Fibroblast of skin of left biceps (primary cell): ENCODE measurements around the gene VEGFD.
A peak's percentile ranks its signal among the peaks of the same experiment; 100 is the strongest.

Experiments used
- DNase-seq, 2 experiments: peaks; one replicate each; pipeline ENCODE4 v3.0.0-alpha.2; 2013; ENCODE audit warnings: low read depth in 2 of 2

The VEGFD gene, protein sequence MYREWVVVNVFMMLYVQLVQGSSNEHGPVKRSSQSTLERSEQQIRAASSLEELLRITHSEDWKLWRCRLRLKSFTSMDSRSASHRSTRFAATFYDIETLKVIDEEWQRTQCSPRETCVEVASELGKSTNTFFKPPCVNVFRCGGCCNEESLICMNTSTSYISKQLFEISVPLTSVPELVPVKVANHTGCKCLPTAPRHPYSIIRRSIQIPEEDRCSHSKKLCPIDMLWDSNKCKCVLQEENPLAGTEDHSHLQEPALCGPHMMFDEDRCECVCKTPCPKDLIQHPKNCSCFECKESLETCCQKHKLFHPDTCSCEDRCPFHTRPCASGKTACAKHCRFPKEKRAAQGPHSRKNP

DNA sequence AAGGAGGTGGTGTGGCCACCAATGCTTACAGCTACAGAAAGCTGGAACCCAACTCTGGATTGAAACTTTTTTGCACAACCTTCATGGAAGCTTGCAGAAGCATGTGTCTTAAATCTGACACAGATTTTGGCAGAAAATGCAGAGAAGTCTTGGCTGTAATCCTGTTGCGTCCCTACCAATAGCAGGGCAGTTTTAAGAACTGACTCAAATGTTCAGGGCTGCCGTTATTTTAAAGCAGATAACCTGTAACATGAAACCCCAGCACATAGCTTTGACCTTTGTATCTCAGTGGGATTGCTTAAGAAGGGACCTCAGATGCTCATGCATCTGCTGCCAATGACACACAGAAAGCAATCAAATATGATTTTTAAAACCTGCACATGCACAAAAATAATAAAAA lies at the start of gene VEGFD:
Gene VEGFD (minus strand): TSS at position 110 of the 400 bp plus-strand sequence. CDS start 467 bp downstream, outside the sequence.
- peak; percentile 36 to 39 for DNase-seq

DNA sequence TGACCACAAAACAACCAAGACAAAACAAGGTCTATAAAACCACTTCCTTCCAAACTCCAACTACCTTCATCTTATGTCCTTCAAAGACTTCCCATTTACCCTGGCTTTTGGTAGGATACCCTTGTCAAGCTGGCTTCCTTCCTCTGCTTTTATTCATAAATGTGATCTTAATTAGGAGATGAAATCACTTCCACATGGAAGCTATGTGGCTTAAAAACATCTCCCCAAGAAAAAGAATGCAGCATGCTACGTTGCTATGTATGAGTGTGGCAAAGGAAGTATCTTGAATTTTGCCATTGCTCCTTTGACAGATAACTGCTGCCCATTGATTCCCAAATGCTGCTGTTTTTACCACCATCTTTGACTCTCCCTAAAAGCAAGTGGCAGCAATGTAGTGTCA lies 46.4 kb upstream of the VEGFD start:
- DNase-seq = no peak

DNA sequence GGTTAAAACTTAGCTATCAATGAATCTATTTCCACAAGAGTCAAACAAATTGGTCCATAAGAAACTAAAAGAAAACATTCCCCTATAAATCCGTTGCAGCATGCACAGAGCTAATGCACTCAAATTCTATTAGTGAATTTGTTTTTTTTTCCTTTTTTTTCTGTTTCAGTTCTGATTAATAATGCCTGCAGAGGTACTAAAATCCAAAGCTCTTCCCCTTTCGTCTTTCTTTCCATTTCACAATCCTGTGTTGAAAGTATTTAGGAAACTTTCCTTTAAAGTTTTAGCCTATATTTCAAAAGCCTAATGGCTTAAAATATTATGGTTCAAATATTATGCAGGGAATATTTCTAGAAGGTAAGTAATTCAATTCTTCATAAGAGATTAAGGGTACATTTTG lies 45.9 kb upstream of the VEGFD start:
- DNase-seq = no peak

GRCh38 chrX:15425024-15425423 lies 40.8 kb upstream of the VEGFD start:
- no peak for DNase-seq

- DNase-seq = no peak
Measured at GRCh38 chrX:15418707-15419181, 34.5 kb upstream of the VEGFD start.

DNA sequence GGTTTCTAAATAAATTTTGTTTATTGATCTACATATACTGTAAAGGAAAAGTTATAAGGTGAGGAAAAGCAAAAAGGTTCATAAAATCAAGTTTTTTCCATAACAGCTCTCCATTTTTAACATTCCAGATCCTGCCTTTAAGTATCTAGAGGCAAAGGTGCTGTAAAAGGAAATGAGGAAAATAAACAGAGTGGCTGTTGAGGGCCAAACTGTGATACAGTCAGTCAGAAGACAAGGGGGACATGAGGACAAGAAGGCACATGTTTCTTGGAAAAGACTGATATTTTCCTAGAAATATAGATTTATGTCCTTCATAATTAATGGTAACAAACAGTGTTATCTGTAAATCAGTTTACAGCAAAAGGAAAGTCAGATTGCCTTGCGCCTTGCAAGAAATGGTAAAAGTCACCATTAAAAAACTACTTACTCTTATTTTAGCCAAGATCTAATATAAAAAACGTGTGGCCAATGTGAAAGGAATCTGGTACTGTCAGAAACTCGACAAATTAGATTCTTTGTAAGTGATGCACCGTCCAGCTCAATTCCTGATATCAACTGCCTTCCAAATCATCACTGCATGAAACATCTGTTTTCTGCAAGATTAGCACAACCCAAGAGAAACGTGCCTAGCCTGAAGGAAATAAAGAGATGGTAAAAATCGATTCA lies 34.0 kb upstream of the VEGFD start:
- peak; percentile 75 to 80 for DNase-seq

DNA sequence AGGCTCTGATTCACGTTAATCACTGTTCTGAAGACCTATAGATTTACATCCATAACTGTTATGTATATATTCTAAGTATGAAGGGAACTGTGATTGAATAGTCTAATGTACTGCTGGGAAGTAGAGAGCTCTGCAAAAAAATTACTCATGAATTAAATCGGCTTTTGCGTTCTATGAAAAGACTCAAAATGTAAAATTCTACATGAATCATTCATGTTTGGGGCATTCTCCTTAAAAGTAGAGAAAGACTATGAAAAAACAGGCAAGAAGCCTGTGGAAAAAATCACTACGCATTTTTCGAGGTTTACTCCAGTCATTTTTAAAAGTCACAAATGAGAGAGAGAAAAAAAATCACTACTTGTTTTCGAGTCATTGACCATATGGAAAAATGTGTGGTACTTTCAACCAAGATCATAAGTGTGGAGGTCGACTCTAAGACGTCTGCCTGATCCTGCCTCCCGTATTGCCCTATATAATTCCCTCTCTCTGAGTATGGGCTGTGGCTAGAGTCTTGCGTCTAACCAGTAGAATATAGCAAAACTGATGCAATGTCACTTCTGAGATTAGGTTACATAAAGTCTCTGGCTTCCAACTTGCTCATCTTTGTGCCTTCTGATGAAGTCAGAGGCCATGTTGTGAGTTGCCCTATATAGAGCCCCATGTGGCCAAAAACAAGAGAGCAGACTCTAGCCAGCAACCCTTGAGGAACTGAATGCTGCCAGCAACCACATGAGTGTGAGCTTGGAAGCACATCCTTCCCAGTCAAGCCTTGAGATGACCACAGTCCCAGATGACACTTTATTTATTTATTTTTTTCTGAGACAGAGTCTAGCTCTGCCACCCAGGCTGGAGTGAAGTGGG lies 32.1 kb upstream of the VEGFD start:
- no peak for DNase-seq

DNA sequence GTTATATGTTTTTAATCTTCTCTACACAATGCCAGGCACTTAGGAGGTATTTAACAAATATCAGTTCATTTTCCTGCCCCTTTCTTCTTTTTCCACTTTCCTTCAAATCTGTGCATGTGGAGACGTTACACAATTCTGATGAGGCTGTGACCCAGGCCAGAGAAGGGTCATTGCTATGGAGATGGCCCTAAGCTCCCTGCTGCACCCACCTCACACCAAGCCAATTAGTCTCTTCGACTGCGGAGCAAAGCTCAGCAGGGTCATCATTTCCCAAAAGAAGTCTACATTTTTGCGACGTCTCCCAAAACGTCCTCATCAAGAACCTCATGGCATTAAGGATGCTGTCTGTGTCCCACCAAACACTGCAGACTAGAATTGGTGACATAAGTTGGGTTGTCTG lies 28.9 kb upstream of the VEGFD start:
- DNase-seq = no peak

DNA sequence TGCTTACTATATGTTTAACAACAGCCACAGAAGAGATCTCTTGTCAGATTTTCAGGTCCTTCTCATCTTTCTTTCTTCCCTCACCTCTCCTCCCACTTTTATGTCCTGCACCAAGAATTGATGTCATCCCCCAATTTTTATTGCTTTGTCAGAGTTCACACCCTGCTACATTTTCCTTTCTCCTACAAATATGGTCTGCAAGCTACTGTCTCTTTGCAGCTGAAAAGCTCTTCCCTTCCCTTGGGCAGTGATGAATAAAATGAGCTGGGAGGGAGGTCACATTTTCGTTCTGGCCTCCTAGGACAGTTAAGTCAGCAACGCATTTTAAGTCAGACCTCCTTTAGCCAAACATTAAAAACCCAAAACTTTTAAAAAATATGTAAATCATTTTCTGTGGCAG lies 26.7 kb upstream of the VEGFD start:
- no peak for DNase-seq

GRCh38 chrX:15410430-15410829 lies 26.2 kb upstream of the VEGFD start:
- DNase-seq = no peak

DNA sequence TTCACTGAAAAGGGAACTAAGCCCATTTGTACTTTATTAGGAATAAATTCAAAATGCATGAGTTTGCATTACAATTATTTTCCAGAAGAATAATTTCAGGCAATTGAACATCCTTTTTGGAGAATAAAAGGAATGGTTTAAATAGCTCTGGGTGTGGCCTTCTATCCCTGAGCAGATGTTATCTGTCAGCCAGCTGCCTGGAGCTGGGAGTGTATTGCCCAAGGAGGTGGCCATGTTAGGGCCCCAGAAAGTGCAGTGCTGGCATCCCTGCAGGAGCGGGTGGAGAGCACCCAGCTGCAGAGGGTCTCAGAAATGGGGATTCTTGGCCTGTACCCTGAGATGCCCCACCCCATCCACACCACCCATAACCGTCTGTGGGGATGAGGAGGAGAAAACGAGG lies 21.6 kb upstream of the VEGFD start:
- no peak for DNase-seq

DNA sequence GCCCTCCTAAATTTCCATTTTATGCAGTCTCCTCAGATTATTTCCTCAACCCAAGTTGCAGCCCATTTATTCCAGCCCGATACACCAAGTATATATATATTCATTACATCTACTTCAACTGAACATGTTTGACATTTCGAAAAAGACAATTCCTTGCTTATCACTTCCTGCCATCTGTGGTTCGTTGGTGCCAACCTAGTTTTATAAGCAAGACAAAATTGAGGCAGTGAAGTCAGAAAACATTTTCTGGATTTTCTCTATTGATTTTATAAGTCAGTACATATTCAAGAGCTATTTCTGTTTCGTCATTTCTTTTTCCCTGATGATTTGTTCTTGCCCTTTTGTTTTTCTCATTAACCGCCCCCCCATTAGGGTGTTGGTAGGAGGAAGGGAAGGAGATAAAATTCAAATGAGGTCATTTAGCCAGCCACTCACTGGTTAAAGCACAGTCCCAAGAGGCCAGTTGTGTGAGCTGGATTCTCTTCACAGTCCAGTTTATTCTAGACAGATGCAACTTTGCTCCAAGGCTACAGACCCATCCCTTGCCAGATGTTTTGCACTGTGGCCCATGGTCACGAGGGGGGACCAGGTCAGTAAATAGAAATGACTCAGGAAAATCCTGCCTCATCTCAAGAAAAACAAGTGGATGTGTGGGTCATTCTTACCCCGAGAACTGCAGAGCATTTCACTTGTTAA lies 20.3 kb upstream of the VEGFD start:
- DNase-seq = no peak

GRCh38 chrX:15401378-15401777 lies 17.2 kb upstream of the VEGFD start:
- no peak for DNase-seq

DNA sequence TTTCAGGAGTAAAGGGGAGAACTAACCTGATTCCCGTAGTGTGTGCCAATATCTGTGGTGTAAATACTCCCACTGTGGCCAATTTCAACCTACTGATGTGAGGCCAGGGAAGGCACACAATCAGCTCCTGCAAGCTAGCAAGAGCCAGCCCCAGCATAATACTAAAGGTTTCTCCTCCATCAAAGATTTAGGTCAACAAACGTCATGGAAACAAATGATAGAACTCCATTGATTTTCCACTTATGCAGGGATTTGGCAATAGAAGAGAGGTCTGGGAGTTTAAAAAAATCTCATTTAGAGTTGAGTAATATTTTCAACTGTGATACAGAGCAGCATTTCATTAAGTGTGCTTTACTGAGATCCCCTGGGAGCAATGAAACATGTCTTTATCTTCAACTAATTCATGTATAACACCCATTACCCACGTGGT lies 15.8 kb upstream of the VEGFD start:
- DNase-seq = no peak

- DNase-seq = no peak
Measured at GRCh38 chrX:15398874-15399273, 14.7 kb upstream of the VEGFD start.

GRCh38 chrX:15395789-15396188 lies 11.6 kb upstream of the VEGFD start:
- no peak for DNase-seq

DNA sequence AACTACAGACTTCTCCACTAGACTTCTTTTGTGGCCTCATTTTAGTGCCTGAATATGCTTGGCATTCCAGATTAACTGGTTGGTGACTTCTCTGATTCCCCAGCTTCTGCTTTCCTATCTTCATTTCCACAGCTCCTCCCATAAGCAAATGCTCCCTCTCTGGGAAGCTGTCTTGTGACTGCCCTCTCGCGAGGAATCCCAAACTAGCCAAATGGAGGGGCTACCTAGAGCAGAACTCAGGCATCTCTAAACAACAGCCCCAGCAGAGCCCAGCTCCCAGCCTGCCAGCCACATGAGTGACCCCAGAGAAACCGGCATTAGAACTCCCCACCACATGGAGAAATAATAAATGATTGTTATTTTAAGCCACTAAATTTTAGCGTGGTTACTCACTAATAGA lies 7.6 kb upstream of the VEGFD start:
- DNase-seq = no peak

DNA sequence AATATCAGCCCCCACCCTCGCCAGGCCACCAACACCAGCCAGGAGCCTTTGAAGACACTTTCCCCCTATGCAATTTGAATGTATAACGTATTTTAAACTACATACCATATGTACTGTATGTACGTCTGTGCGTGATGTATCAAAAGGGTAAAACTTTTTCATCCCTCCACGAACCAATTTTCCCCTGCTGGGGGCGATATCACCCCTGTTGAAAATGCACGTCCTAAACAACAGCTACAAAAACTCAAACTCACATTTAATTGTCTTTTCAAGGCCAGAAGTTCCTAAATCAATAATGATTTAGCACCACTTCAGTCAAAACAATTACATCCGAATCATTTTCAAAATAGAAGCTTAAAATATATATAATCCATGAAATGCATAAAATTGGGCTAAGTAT lies 1.4 kb downstream of the VEGFD start:
- no peak for DNase-seq

DNA sequence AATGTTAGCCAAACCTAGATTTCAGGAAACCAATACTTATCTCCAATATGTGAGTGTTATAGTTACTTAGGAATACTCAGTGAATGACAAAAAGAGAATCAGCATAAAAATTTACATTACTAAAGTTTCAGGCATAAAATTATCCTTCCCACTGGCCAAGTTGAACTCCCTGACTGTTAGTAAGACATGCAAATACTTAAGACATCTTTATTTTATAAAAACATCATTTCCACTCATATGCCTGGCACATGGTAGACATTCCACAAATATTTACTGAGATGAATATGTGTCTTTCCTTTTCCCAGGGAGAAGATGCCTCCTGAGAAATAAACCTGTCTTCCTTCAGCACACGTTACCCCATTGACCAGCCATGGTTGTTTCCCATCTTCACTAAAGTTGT lies 7.3 kb downstream of the VEGFD start:
- DNase-seq = peak in 1 of 2 experiments; percentile 30

DNA sequence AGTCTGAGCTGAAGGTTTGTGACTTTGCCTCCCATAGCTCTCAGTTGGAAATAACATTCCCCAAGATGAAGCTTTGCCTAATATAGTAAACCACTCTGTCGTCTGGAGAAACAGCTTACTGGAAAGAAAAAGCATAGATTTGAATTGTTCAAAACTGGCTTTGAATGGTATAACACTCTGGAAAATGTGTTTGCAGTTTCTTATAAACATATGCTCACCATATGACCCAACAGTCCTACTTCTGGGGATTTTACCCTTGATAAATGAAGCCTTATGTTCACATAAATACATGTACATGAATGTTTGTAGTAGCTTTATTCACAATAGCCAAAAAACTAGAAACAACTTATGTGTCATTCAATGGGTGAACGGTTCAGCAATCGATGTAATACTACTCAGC lies 10.2 kb downstream of the VEGFD start:
- peak; percentile 35 to 42 for DNase-seq

DNA sequence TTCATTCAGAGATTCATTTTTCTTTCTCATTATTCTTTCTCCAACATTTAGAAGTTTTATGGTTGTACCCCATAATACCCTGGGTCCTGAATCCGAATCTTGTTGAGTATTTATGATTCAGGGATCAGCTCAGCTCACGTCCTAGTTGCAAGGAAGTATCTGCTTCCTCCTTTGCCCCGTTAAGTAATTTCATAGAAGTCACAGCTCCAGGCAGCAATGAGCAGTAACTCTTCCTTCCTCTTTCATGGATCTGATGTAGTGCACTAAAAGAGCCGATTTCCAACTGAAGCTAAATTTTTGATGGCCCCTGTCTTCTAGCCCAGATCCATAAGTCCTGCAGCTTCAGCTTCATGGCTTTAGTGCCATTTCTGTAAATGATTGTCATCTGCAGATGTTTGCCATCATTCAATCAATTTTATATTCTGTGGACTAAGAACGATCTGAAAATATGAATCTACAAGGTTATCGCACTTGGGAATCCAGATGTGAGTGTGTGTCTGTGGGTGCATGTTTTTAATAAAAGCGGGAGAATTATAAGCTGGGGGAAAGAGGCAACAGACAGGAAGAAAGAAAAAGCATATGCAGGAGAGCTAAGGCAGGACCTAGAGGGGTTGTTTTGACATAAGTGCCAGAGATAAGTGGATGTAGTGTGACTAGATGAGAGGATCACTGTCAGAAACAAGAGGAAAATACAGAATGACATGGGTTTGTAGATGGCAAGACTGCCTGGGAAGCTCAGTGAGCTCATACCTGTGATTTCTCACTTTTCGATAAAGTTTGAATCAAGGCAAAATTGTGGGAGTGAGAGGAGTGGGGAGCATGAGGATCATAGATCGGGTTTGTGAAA lies 17.5 kb downstream of the VEGFD start:
- no peak for DNase-seq
